Thoracic aorta (tissue), 2 donors: ENCODE measurements around the gene ENKD1. TPM values are rescaled to one million over a fixed set of nuclear protein-coding genes. Genes with fewer than 3 reads are reported as not detected.
A peak's percentile ranks its signal among the peaks of the same experiment; 100 is the strongest.

ENCODE experiments used
- ATAC-seq: fragments of 150-250 bp; one replicate; pipeline ENCODE4 v1.8.0; 2017; ENCODE audit warnings: low read depth; ENCODE audit not compliant: insufficient number of reproducible peaks, low FRiP score
- DNase-seq: peaks from one replicate; pipeline ENCODE4 v3.0.0-alpha.2; 2020; ENCODE audit warnings: low spot score
- H3K27ac ChIP-seq, 2 donors: fragments of 200-600 bp; sonication (generic); 1 replicate in 1 of 2; 2 replicates in 1 of 2; pipeline ENCODE4 v1.5.1; 2016; ENCODE audit warnings: mild to moderate bottlenecking in 2 of 2, moderate library complexity in 2 of 2
- H3K27me3 ChIP-seq: fragments of 200-600 bp; sonication (generic); replicated peaks from 2 replicates; pipeline ENCODE4 v1.6.0; 2016; ENCODE audit warnings: mild to moderate bottlenecking; ENCODE audit not compliant: insufficient read depth
- H3K36me3 ChIP-seq: fragments of 200-600 bp; sonication (generic); one replicate; pipeline ENCODE4 v1.5.1; 2016
- H3K4me1 ChIP-seq, 2 donors: fragments of 200-600 bp; sonication (generic); 1 replicate in 1 of 2; 2 replicates in 1 of 2; pipeline versions ENCODE4 v1.5.1 to v1.6.0; 2016; ENCODE audit warnings: low read depth in 2 of 2, mild to moderate bottlenecking in 1 of 2; ENCODE audit not compliant: control insufficient read depth in 1 of 2
- H3K4me3 ChIP-seq: fragments of 200-600 bp; sonication (generic); 2 replicates; pipeline ENCODE4 v1.5.1; 2016; ENCODE audit warnings: mild to moderate bottlenecking
- H3K9me3 ChIP-seq: fragments of 200-600 bp; sonication (generic); 2 replicates; pipeline ENCODE4 v1.5.1; 2016
- total RNA-seq, 2 donors: library from RNA; depleted of rRNA; stranded (reverse); fragments of >200 nt; gene quantifications; one replicate each; pipeline versions ENCODE4 v1.1.0 to v1.2.3, GENCODE V29; 2016
- TF ChIP-seq, protein P1 (sequence below): fragments of 200-600 bp; sonication (generic); IDR thresholded peaks from one replicate; pipeline ENCODE4 v1.5.1; 2019; ENCODE audit warnings: antibody characterized with exemption

The ENKD1 gene
- total RNA-seq, 2 donors from 2014 or later: 15.4 to 17.6 TPM

DNA sequence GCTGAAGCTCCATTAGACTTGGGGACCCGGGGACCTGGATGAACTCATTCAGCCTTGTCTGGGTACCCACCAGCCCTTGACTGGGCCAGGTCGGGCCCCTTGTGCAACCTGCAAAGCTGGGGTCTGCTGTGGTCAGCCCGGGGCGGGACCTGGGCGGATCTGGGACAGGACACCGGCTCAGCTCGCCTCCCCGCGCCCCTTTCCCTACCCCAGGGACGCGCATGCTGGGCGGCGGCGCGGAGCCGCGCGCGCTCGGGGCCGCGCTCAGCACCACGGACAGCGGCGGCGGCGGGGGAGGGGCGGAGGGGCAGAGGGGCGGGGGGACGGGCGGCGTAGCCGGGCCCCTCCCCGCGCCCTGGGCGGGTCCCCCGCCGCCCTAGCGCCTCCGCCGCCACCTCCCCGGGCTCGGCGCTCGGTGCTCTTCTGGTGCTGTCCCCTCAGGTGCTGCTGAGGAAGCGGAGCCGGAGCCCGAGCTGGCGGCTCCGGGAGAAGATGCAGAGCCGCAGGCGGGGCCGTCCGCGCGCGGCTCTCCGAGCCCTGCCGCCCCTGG is 13.9 kb downstream of the ENKD1 start:
- peaks cover 5% of the 10 kb centered on the region for H3K36me3 ChIP-seq
- peaks cover 6% of the 10 kb centered on the region for H3K27me3 ChIP-seq
- peaks cover 5 to 16% of the 10 kb centered on the region in 2 donors for H3K4me1 ChIP-seq
- H3K4me3 ChIP-seq: peak overlapping the region; percentile 54
- ATAC-seq (no peak), DNase-seq (no peak)
- H3K27ac ChIP-seq: no peak overlapping the region
- no peaks in the 10 kb centered on the region for H3K9me3 ChIP-seq
- TF ChIP-seq, protein P1, sequence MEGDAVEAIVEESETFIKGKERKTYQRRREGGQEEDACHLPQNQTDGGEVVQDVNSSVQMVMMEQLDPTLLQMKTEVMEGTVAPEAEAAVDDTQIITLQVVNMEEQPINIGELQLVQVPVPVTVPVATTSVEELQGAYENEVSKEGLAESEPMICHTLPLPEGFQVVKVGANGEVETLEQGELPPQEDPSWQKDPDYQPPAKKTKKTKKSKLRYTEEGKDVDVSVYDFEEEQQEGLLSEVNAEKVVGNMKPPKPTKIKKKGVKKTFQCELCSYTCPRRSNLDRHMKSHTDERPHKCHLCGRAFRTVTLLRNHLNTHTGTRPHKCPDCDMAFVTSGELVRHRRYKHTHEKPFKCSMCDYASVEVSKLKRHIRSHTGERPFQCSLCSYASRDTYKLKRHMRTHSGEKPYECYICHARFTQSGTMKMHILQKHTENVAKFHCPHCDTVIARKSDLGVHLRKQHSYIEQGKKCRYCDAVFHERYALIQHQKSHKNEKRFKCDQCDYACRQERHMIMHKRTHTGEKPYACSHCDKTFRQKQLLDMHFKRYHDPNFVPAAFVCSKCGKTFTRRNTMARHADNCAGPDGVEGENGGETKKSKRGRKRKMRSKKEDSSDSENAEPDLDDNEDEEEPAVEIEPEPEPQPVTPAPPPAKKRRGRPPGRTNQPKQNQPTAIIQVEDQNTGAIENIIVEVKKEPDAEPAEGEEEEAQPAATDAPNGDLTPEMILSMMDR: no peak

DNA sequence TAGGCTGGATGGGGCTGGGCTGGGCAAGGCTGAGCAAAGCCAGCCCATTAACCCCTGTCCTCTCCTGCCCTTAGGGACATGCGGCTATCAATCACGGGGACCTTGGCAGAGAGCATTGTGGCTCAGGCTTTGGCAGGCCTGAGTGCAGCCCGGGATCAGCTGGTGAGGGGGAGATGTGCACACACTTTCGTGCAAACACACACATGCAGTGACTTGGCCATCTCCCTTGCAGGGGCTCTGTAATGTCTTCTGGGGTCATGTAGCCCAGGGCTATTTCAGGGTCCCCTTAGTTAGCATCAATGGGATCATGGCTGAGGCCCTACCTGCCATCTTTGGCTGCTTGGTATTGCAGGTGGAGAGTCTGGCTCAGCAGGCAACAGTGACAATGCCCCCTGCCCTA is 14.7 kb downstream of the ENKD1 start:
- Histone ChIP-seq H3K27me3 (peaks cover 6% of the 10 kb centered on the region), H3K4me3 (no peak overlapping the region), H3K36me3 (peaks cover 3% of the 10 kb centered on the region), H3K27ac (no peak overlapping the region), H3K9me3 (no peaks in the 10 kb centered on the region), H3K4me1 (peaks cover 5 to 16% of the 10 kb centered on the region in 2 donors)
- TF ChIP-seq, protein P1: no peak
- no peak for ATAC-seq
- DNase-seq: no peak

GRCh38 chr16:67651039-67651438 is 15.5 kb downstream of the ENKD1 start:
- H3K4me3 ChIP-seq: no peak overlapping the region
- TF ChIP-seq, protein P1: no peak
- ATAC-seq: no peak
- peaks cover 6% of the 10 kb centered on the region for H3K27me3 ChIP-seq
- no peaks in the 10 kb centered on the region for H3K36me3 ChIP-seq
- no peak for DNase-seq
- H3K9me3 ChIP-seq: no peaks in the 10 kb centered on the region
- H3K4me1 ChIP-seq: peaks cover 5 to 16% of the 10 kb centered on the region in 2 donors
- H3K27ac ChIP-seq: no peak overlapping the region

DNA sequence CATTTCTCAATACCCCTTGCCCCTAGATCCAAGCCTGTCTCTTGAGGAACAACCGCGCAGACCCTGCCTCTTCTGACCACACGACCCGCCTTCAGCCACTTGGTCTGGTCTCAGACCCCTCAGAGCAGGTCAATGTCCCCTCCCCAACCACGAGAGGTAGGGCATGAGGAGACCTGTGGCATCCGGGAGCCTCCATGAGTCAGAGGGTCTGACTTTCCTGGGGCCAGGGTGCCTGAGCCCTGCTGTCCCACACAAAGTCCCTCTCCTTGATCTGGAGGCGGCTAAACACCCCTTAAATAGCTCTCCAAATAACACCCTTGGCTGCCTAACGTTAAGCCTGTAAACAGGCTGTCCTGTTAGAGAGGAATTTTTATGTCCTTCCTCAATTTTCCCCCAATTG is 16.5 kb downstream of the ENKD1 start:
- peaks cover 6% of the 10 kb centered on the region for H3K27me3 ChIP-seq
- peaks cover 5 to 16% of the 10 kb centered on the region in 2 donors for H3K4me1 ChIP-seq
- H3K36me3 ChIP-seq: no peaks in the 10 kb centered on the region
- no peak overlapping the region for H3K27ac ChIP-seq
- DNase-seq (no peak), ATAC-seq (no peak)
- TF ChIP-seq, protein P1: no peak
- no peak overlapping the region for H3K4me3 ChIP-seq
- no peaks in the 10 kb centered on the region for H3K9me3 ChIP-seq

GRCh38 chr16:67649494-67649931 is 17.0 kb downstream of the ENKD1 start:
- TF ChIP-seq, protein P1: no peak
- DNase-seq (no peak), ATAC-seq (no peak)
- no peak overlapping the region for H3K27ac ChIP-seq
- H3K4me1 ChIP-seq: peaks cover 5 to 16% of the 10 kb centered on the region in 2 donors
- no peaks in the 10 kb centered on the region for H3K36me3 ChIP-seq
- H3K27me3 ChIP-seq: peaks cover 6% of the 10 kb centered on the region
- H3K4me3 ChIP-seq: peak overlapping the region; percentile 29
- no peaks in the 10 kb centered on the region for H3K9me3 ChIP-seq
